Stimulated activated CD8-positive, alpha-beta memory T cell treated with anti-CD3 and anti-CD28 coated beads, Interleukin-4, amount 100 ng/mL, for 48 hours (primary cell): ENCODE data around the gene CRYAB.
A peak's percentile ranks its signal among the peaks of the same experiment; 100 is the strongest.
"Not testable (repeated sequence)": the region's sequence is repeated elsewhere in the genome, so short reads cannot be mapped to it uniquely, and the experiment has no call there.

Experiments
- DNase-seq: peaks from one replicate; pipeline ENCODE4 v3.0.0-alpha.2; 2020

Gene CRYAB

GRCh38 chr11:111933176-111933575, 21.6 kb upstream of the CRYAB start:
- DNase-seq, result not testable (repeated sequence)

- DNase-seq, result no peak
Measured at GRCh38 chr11:111932611-111932950, 21.0 kb upstream of the CRYAB start.

GRCh38 chr11:111930472-111930871, 18.9 kb upstream of the CRYAB start:
- DNase-seq, result no peak

- peak; percentile 96 for DNase-seq
Measured at GRCh38 chr11:111926505-111927391, 15.2 kb upstream of the CRYAB start.

GRCh38 chr11:111925953-111926352, 14.4 kb upstream of the CRYAB start:
- no peak for DNase-seq

GRCh38 chr11:111923951-111924350, 12.4 kb upstream of the CRYAB start:
- no peak for DNase-seq

- DNase-seq, result no peak
Measured at GRCh38 chr11:111923351-111923788, 11.8 kb upstream of the CRYAB start.

- no peak for DNase-seq
Measured at GRCh38 chr11:111922803-111923202, 11.2 kb upstream of the CRYAB start.

GRCh38 chr11:111921541-111922230, 10.1 kb upstream of the CRYAB start:
- no peak for DNase-seq

GRCh38 chr11:111920908-111921307, 9.3 kb upstream of the CRYAB start:
- no peak for DNase-seq

GRCh38 chr11:111918390-111919256, 7.1 kb upstream of the CRYAB start, which contains the start of gene C11orf52:
TSS of gene C11orf52 (plus strand) at chr11:111918913. CDS start at chr11:111918973, 60 bp downstream.
- DNase-seq, result no peak

GRCh38 chr11:111917788-111918187, 6.2 kb upstream of the CRYAB start:
- DNase-seq, result no peak

GRCh38 chr11:111917312-111917711, 5.7 kb upstream of the CRYAB start:
- no peak for DNase-seq

- no peak for DNase-seq
Measured at GRCh38 chr11:111916768-111917167, 5.2 kb upstream of the CRYAB start.

- DNase-seq, result no peak
Measured at GRCh38 chr11:111913997-111914396, 2.4 kb upstream of the CRYAB start.

- no peak for DNase-seq
Measured at GRCh38 chr11:111913031-111913861, 1.7 kb upstream of the CRYAB start.

GRCh38 chr11:111912535-111912934, 965 bp upstream of the CRYAB start, which contains the start of gene HSPB2:
TSS of gene HSPB2 (plus strand) at chr11:111912734. CDS start at chr11:111912830, 96 bp downstream.
- DNase-seq, result no peak

- DNase-seq, result no peak
Measured at GRCh38 chr11:111910676-111911562, 651 bp downstream of the CRYAB start.

GRCh38 chr11:111909378-111909777, 2.2 kb downstream of the CRYAB start:
- no peak for DNase-seq

GRCh38 chr11:111908639-111909305, 2.8 kb downstream of the CRYAB start:
- DNase-seq, result no peak
